Transverse colon (tissue), 3 donors: ENCODE results near the gene WLS.

Experiments used
- POLR2A ChIP-seq: fragments of 450-650 bp; IDR thresholded peaks from one replicate; pipeline ENCODE4 v1.6.1; 2016; ENCODE audit warnings: antibody characterized with exemption, mild to moderate bottlenecking, moderate library complexity
- TF ChIP-seq, protein P1 (sequence below), 5 experiments: fragments of 200-600 bp in 3 of 5; fragments of 450-650 bp in 2 of 5; sonication (generic) in 3 of 5; IDR thresholded peaks; 1 replicate in 2 of 5; 2 replicates in 3 of 5; pipeline ENCODE4 v1.5.1; 2016 to 2017; ENCODE audit warnings: antibody characterized with exemption in 5 of 5, inconsistent platforms in 3 of 5, mild to moderate bottlenecking in 2 of 5, moderate library complexity in 1 of 5

DNA sequence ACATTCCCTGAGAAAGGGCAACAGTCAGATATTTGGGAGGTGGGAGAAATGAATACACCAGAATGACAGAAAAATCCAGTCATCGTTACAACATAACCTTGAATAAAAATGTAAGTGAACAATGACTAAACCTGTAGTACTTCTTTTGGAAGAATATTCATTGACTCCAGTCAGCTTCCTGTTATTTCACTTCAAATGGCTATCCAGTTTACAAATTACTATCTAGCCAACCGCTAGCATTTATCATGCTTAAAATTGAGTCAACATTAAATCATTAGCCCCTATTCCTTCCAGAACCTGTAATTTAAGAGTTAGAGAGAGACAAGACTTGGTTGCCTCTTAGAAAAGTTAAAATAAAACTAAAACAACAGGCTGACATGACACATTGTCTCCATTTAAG is 33.6 kb downstream of the WLS start:
- TF ChIP-seq POLR2A, result no peak
- TF ChIP-seq, protein P1, sequence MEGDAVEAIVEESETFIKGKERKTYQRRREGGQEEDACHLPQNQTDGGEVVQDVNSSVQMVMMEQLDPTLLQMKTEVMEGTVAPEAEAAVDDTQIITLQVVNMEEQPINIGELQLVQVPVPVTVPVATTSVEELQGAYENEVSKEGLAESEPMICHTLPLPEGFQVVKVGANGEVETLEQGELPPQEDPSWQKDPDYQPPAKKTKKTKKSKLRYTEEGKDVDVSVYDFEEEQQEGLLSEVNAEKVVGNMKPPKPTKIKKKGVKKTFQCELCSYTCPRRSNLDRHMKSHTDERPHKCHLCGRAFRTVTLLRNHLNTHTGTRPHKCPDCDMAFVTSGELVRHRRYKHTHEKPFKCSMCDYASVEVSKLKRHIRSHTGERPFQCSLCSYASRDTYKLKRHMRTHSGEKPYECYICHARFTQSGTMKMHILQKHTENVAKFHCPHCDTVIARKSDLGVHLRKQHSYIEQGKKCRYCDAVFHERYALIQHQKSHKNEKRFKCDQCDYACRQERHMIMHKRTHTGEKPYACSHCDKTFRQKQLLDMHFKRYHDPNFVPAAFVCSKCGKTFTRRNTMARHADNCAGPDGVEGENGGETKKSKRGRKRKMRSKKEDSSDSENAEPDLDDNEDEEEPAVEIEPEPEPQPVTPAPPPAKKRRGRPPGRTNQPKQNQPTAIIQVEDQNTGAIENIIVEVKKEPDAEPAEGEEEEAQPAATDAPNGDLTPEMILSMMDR (IDR thresholded peaks at IDR 0.05), result no peak
